GM12872 (cell line): Measurements from ENCODE around the gene CD63.

Experiments used
- TF ChIP-seq, protein P1 (sequence below): IDR thresholded peaks from 3 replicates; pipeline ENCODE4 v1.5.1; 2011; ENCODE audit warnings: low read depth, mild to moderate bottlenecking, low read length, moderate library complexity; ENCODE audit not compliant: insufficient read depth

CD63 gene

DNA sequence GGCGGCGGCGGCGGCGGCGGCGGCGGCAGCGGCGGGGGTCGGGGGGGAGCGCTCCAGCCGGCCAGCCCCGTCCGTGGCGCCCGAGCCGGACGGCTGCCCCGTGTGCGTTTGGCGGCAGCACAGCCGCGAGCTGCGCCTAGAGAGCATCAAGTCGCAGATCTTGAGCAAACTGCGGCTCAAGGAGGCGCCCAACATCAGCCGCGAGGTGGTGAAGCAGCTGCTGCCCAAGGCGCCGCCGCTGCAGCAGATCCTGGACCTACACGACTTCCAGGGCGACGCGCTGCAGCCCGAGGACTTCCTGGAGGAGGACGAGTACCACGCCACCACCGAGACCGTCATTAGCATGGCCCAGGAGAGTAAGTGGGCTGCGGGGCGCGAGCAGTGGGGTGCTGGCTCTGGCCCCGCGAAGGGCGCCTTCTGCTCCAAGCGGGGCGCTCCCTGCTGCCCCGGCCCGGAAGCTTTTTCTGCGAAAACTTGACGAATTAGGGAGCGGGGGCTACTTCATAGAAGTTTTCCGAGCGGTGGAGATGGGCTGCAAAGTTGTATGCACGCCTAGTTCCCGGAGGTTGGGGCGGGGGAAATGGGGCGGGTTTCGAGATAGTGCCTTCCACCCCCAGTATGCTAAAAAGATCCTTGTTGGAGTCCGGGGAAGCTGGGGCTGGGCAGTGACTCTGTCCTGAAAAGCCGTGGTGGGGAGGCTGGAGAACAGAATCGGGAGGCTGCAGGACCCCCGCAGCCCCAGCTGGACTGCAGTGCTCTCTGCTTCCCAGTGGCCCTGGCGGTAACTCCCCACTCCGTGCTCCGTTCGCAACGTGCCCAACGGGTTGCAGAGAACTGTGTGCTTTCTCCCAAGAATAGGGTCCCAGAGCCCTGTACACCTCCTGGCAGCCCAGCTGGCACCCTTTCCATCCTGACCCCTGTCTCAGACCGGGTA is 14.9 kb upstream of the CD63 start:
- TF ChIP-seq, protein P1, sequence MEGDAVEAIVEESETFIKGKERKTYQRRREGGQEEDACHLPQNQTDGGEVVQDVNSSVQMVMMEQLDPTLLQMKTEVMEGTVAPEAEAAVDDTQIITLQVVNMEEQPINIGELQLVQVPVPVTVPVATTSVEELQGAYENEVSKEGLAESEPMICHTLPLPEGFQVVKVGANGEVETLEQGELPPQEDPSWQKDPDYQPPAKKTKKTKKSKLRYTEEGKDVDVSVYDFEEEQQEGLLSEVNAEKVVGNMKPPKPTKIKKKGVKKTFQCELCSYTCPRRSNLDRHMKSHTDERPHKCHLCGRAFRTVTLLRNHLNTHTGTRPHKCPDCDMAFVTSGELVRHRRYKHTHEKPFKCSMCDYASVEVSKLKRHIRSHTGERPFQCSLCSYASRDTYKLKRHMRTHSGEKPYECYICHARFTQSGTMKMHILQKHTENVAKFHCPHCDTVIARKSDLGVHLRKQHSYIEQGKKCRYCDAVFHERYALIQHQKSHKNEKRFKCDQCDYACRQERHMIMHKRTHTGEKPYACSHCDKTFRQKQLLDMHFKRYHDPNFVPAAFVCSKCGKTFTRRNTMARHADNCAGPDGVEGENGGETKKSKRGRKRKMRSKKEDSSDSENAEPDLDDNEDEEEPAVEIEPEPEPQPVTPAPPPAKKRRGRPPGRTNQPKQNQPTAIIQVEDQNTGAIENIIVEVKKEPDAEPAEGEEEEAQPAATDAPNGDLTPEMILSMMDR, result peak; percentile 21; the same call in 2 of the 3 replicates

DNA sequence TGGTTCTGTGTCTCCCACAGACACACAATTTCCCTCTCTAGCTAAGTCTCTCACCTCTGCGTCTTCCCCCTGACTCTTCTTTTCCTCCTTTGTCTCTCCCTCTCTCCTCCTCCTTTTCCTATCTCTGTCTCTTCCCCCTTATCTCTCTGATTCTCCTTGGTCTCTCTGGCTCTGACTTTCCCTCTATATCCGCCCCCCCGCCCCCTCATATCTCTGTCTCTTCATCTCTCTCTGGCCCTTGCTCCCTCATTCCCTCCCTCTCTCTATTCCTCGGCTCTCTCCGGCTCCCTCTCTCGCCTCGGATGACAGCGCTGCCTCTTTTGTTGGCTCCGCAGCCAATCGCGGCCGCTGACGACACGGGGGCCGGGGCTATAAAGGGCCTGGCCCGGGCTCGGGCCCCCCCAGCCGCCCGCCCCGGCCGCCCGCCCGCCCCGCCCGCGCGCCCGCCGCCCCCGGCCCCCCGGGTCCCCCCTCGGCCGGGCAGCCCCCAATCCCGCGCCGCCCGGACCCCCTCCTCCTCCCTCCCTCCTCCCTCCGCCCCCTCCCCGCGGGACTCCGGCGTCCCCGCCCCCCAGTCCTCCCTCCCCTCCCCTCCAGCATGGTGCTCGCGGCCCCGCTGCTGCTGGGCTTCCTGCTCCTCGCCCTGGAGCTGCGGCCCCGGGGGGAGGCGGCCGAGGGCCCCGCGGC is 14.1 kb upstream of the CD63 start, which contains the start of gene GDF11:
Gene GDF11, plus strand, starts transcription at position 404 of the 687 bp plus-strand sequence. Its CDS starts 195 bp downstream, at position 599.
- TF ChIP-seq, protein P1, result no peak

DNA sequence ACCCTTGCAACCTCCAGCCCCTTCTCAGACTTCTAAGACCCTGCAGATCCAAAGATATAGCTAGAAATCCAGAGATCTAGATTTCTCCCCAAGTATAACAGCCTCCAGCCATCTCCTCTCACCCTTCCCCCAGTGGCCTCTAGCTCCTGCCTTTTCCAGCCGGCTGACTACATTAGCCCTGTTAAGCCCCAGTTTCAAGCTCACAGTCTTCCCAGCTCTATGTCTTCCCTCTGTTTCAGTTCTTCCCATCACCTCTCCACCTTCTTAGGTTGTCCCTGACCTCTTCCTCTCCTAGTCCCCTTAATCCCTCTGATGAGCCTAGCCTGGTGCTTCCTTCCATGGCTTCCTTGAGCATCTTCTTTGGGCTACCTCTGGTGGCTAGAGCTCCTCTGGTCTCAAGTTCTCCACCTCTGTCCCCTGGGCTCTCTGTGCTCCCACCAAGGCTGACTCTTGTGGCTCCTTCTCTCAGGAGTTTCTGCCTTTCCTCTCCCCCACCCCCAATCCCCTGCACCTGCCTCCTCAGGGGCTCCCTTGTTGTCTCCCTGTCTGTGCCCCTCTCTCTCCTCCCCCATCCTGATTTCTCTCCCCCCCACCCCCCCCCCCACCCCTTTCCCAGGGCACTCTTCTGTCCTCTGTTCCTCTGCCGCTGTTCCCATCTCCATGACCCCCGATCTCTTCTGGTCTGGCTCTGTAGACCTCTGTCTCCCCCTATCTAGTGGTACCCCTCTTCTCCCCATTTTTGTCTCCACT is 13.3 kb upstream of the CD63 start:
- TF ChIP-seq, protein P1, result no peak

DNA sequence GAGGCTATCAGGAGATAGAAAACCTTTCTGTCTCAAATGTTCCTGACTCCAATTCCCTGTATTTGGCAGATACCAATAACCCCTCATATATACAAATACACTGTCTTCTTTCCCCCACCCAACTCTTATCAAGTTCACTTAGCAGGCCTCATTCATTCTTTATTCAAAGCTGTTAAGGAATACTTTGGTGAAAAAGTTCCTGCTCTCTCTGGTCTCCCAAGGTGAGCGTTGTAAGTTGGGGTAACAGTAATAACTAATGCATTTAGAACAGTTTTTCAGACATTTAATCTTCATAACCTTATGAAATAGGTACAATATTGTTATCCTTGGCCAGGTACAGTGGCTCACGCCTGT is 10.2 kb upstream of the CD63 start:
- TF ChIP-seq, protein P1, result no peak

DNA sequence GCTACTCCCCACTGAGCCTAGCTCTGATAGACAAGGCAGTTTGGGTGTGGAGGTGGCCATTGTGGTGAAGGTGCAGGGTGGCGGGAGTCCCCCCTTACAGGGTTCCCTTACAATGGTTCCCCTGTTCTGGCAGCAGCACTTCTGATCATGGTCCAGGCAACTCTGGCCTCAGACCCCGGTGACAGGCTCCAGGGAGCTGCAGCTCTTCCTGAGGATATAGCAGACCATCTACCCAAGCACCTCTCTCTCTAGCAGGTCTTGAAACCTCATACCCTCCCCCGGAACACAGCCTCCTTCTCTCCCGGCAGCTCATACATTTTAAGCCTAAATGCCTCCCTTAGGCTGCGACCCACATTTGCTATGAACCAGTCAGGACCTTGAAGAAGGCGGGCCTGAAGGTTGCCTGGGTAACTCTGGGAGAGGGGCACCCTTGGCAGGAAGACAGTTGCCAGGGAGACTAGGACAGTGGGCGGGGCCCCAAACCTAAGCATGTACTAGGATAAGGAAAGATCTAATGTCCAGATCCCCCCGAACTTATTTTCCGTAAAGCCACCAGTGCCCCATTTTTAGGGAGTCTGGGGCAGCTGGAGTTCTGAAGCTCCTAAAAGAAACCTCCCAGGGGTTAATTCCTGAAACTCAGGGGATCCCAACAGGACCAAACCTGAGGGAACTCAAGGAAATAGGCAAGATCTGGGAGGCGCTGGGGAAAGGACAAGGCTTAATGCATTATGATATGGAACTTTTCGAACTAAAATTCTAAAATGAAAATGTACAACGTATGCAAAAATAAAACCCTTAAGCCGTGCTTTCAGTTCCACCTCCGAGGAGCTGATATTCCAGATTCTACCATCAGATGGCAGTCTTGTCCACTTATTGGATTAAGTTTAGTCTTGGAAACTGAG is 9.6 kb upstream of the CD63 start:
- TF ChIP-seq, protein P1, result peak; percentile 74

DNA sequence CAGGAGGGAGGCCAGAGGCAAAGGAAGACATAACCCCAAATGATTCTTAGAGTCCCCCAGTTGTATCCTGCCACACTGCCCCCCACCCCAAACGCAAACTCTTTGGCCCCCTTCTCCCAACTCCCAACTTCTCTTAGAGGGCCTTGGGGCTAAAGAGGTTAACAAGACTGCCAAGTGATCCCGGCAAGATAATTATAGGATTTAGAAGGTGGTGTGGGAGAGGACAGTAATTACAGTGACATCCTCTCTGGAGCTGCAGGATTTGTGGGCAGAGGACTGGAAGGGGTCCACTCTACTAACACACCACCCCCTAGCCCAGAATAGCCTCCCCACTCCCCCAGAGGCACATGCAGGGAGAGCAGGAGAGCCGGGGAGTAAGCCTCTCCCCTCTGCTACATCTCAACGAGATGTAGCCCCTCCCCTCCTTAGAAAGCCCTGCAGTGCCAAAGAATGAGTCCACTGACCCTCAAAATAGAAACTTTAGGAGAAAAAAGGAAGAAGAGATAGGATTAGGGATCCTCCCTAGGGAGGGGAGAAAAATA is 8.8 kb upstream of the CD63 start:
- TF ChIP-seq, protein P1, result peak; percentile 25; the same call in 1 of the 3 replicates
